T-cell (primary cell): ENCODE measurements around the gene ESYT1. TPM values are rescaled to one million over a fixed set of nuclear protein-coding genes. Genes with fewer than 3 reads are reported as not detected.

Experiments used
- ATAC-seq, 4 experiments: fragments of 200-7000 bp in 3 of 4; fragments of 150-1000 bp in 1 of 4; cut with Tn5 transposase; replicated peaks in 1 of 4; 1 replicate in 3 of 4; 2 replicates in 1 of 4; pipeline ENCODE4 v1.10.0; 2021; ENCODE audit warnings: moderate library complexity in 3 of 4, mild to moderate bottlenecking in 2 of 4, moderate number of reproducible peaks in 1 of 4
- CTCF ChIA-PET, 2 donors: fragments of 300-600 bp; sonication (Branson Sonifier 250); formaldehyde crosslinking; loops; one replicate each; lab custom pipeline; 2022; ENCODE audit warnings: antibody characterized with exemption in 2 of 2; lab: Charles Lee
- POLR2A ChIA-PET, 2 donors: fragments of 300-600 bp; sonication (Branson Sonifier 250); formaldehyde crosslinking; loops; one replicate each; lab custom pipeline; 2022; ENCODE audit warnings: antibody characterized with exemption in 2 of 2; lab: Charles Lee
- DNase-seq, 35 experiments: peaks; one replicate each; pipeline versions ENCODE4 v3.0.0 to v3.0.0-alpha.2; 2013 to 2023
- H3K27ac ChIP-seq: one replicate; pipeline ENCODE4 v1.5.1; 2013; ENCODE audit warnings: low read length
- H3K27me3 ChIP-seq, 2 experiments: replicated peaks in 1 of 2; 1 replicate in 1 of 2; 2 replicates in 1 of 2; pipeline versions ENCODE4 v1.6.1 to v1.7.0; 2013; ENCODE audit warnings: low read length in 1 of 2, mixed read lengths in 1 of 2; ENCODE audit not compliant: control insufficient read depth in 2 of 2, insufficient read depth in 2 of 2; ENCODE audit errors: extremely low read depth in 1 of 2
- H3K36me3 ChIP-seq, 2 donors: 1 replicate in 1 of 2; 2 replicates in 1 of 2; pipeline versions ENCODE4 v1.6.1 to v1.7.0; 2013; ENCODE audit warnings: low read length in 1 of 2; ENCODE audit not compliant: control insufficient read depth in 2 of 2, insufficient read depth in 1 of 2; ENCODE audit errors: extremely low read depth in 1 of 2
- H3K4me1 ChIP-seq, 2 experiments: 1 replicate in 1 of 2; 2 replicates in 1 of 2; pipeline versions ENCODE4 v1.6.1 to v1.7.0; 2013; ENCODE audit warnings: low read length in 2 of 2, mixed read lengths in 1 of 2; ENCODE audit not compliant: insufficient read depth in 2 of 2, control insufficient read depth in 1 of 2; ENCODE audit errors: extremely low read depth in 1 of 2
- H3K4me3 ChIP-seq, 2 donors: 1 replicate in 1 of 2; 2 replicates in 1 of 2; pipeline versions ENCODE4 v1.5.1 to v1.7.0; 2013; ENCODE audit warnings: mild to moderate bottlenecking in 2 of 2, low read length in 1 of 2, moderate library complexity in 1 of 2; ENCODE audit not compliant: control insufficient read depth in 1 of 2; ENCODE audit errors: extremely low read depth in 1 of 2
- H3K9me3 ChIP-seq: 2 replicates; pipeline ENCODE4 v1.7.0; 2013
- H3K27ac Mint-ChIP-seq, 2 donors: one replicate each; pipeline ENCODE4 v1.8.0; 2020 to 2021; ENCODE audit warnings: mild to moderate bottlenecking in 2 of 2, mixed read lengths in 2 of 2
- H3K27me3 Mint-ChIP-seq, 2 donors: one replicate each; pipeline ENCODE4 v1.8.0; 2021 to 2022; ENCODE audit warnings: mixed read lengths in 2 of 2
- H3K36me3 Mint-ChIP-seq: one replicate; pipeline ENCODE4 v1.8.0; 2021; ENCODE audit warnings: mixed read lengths
- H3K4me1 Mint-ChIP-seq, 3 donors: one replicate each; pipeline ENCODE4 v1.8.0; 2020 to 2022; ENCODE audit warnings: mixed read lengths in 3 of 3, mild to moderate bottlenecking in 1 of 3
- H3K4me3 Mint-ChIP-seq, 3 donors: one replicate each; pipeline ENCODE4 v1.8.0; 2020 to 2022; ENCODE audit warnings: mild to moderate bottlenecking in 3 of 3, mixed read lengths in 3 of 3, moderate library complexity in 3 of 3
- H3K9me3 Mint-ChIP-seq, 3 donors: one replicate each; pipeline ENCODE4 v1.8.0; 2020 to 2022; ENCODE audit warnings: mixed read lengths in 3 of 3
- WGBS: methylation state at CpG from one replicate; pipeline ENCODE4 v1.1.5; 2013; ENCODE audit warnings: missing lambda C conversion rate; ENCODE audit not compliant: insufficient coverage; 5-methylcytosine and 5-hydroxymethylcytosine counted together
- total RNA-seq, 35 experiments: library from RNA in 6 of 35; stranded (reverse) in 6 of 35; fragments of 120-200 nt in 1 of 35; gene quantifications; one replicate each; pipeline versions ENCODE4 v1.2.1 to v1.2.4 and lab custom pipeline; 2013 to 2026

The ESYT1 gene
- total RNA-seq, 5 donors from 2014 or later (not counting 1 experiment from before 2014, with no cell fraction given) = 181 to 298 (median 276) TPM

DNA sequence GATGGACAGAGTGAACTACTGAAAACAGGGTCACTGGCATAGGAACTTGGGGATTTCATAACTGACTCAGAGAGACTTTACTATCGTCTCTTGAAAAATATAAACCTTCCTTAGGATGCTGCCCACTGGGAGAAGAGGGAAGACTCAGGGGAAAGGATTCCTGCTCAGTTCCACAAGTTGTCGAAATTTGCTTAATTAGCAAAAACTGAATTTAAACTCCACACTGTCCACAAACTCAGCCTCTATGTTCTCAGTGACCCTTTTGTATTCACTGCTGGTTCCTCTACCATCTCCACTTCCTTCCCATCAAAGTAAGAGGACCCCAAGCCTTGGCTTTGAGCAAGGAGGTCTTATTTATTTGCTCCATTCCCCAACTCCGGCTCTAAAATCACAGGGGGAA is 17.1 kb downstream of the ESYT1 start:
- H3K4me3 Mint-ChIP-seq = no peak overlapping the region
- WGBS = no CpG with 5 or more reads among the region's 3 CpGs
- no peak for DNase-seq
- Histone ChIP-seq H3K36me3 (peaks cover 15 to 54% of the 10 kb centered on the region in 2 donors), H3K4me3 (no peak overlapping the region), H3K4me1 (peaks cover 8 to 22% of the 10 kb centered on the region in 2 experiments), H3K27ac (no peak overlapping the region), H3K9me3 (no peaks in the 10 kb centered on the region), H3K27me3 (no peaks in the 10 kb centered on the region)
- H3K27ac Mint-ChIP-seq = no peak overlapping the region
- H3K9me3 Mint-ChIP-seq = no peaks in the 10 kb centered on the region
- no peaks in the 10 kb centered on the region for H3K27me3 Mint-ChIP-seq
- peaks cover 34 to 41% (median 35%) of the 10 kb centered on the region in 3 donors for H3K4me1 Mint-ChIP-seq
- no peak for ATAC-seq
- ChIA-PET CTCF (no interaction called here), POLR2A (interaction anchor here (0.6 to 2.2 kb wide), 2 partner anchors 17 to 43 kb away, joined by 3 to 7 read pairs; partner anchors contain the start of gene ESYT1 (in 1 of the 2))
- peaks cover 39% of the 10 kb centered on the region for H3K36me3 Mint-ChIP-seq

DNA sequence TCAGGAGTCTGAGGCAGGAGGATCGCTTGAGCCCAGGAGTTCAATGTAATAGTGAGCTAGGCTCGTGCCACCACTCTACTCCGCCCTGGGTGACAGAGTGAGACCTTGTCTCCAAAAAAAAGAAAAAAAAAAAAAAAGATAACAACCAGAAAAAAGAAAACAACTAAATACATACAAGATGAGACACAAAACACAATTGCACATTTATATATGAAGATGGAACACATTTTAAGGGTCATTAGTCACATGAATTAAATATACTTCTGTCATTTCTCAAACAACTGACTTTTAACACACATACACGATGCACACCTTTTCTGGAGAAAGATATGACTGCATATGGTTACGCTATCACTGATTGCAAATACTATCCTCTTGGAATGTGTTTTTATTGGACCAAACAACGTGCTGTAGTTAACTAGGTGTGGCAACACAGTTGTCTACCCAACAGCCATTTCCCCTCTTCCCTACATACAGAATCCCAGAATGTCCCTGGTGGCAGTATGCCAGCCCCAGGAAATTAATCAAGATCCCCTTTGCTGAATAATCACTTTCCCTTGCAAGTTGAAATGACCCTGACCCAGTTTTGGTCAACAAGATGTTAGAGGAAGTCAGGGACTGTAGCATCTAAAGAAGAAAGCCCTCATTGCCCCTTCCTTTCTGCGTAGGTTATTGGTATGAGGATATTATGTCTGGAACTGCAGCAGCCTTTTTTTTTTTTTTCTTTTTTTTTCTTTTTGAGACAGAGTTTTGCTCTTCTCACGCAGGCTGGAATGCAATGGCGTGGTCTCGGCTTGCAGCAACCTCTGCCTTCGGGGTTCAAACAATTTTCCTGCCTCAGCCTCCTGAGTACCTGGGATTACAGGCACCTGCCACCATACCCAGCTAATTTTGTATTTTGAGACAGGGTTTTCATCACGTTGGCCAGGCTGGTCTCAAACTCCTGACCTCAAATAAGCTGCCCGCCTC is 18.7 kb downstream of the ESYT1 start:
- DNase-seq = no peak
- CTCF ChIA-PET = interaction anchor here in 1 of 2 donors (0.7 kb wide), 1 partner anchor 329 kb away, joined by 4 read pairs; the partner anchor contains the start of genes ORMDL2 and SARNP
- H3K27me3 Mint-ChIP-seq = no peaks in the 10 kb centered on the region
- 94% methylated on average over 6 of the region's 13 CpGs for WGBS
- no peak for ATAC-seq
- Histone ChIP-seq H3K4me1 (peaks cover 14 to 26% of the 10 kb centered on the region in 2 experiments), H3K9me3 (no peaks in the 10 kb centered on the region), H3K27me3 (no peaks in the 10 kb centered on the region), H3K36me3 (peaks cover 15 to 40% of the 10 kb centered on the region in 2 donors), H3K4me3 (no peak overlapping the region), H3K27ac (no peak overlapping the region)
- no peaks in the 10 kb centered on the region for H3K9me3 Mint-ChIP-seq
- H3K36me3 Mint-ChIP-seq = peaks cover 29% of the 10 kb centered on the region
- POLR2A ChIA-PET = interaction anchor here in 1 of 2 donors (0.6 kb wide), 1 partner anchor 19 kb away, joined by 3 read pairs; the partner anchor contains the start of gene ESYT1
- H3K4me3 Mint-ChIP-seq = no peak overlapping the region
- peaks cover 39 to 46% (median 40%) of the 10 kb centered on the region in 3 donors for H3K4me1 Mint-ChIP-seq
- peak overlapping the region; percentile 52 to 66 for H3K27ac Mint-ChIP-seq

GRCh38 chr12:56150563-56150962 is 22.5 kb downstream of the ESYT1 start:
- no peak for ATAC-seq
- H3K4me3 Mint-ChIP-seq = peak overlapping the region; percentile 34 to 85 (median 42)
- no CpG with 5 or more reads among the region's 3 CpGs for WGBS
- Histone ChIP-seq H3K4me3 (no peak overlapping the region), H3K27ac (no peak overlapping the region), H3K27me3 (no peaks in the 10 kb centered on the region), H3K36me3 (peaks cover 3 to 5% of the 10 kb centered on the region in 2 donors), H3K9me3 (no peaks in the 10 kb centered on the region), H3K4me1 (peaks cover 11 to 20% of the 10 kb centered on the region in 2 experiments)
- H3K36me3 Mint-ChIP-seq = peaks cover 4% of the 10 kb centered on the region
- ChIA-PET CTCF (interaction anchor here in 1 of 2 donors (0.6 to 1.9 kb wide), 4 partner anchors 8 to 33 kb away, joined by 3 to 12 read pairs (median 6); partner anchors contain the start of genes ESYT1 and ZC3H10), POLR2A (interaction anchor here in 1 of 2 donors (0.6 kb wide), 2 partner anchors 17 to 32 kb away, joined by 9 to 11 read pairs; partner anchors contain the start of gene ZC3H10)
- DNase-seq = peak in 1 of 35 experiments; percentile 36
- no peaks in the 10 kb centered on the region for H3K9me3 Mint-ChIP-seq
- peak overlapping the region; percentile 96 to 99 for H3K27ac Mint-ChIP-seq
- H3K4me1 Mint-ChIP-seq = peaks cover 30 to 42% (median 37%) of the 10 kb centered on the region in 3 donors
- no peaks in the 10 kb centered on the region for H3K27me3 Mint-ChIP-seq

- peaks cover 3 to 5% of the 10 kb centered on the region in 2 donors for H3K36me3 ChIP-seq
- H3K4me3 ChIP-seq = peak overlapping the region; percentile 58 to 80
- peaks cover 27 to 42% (median 39%) of the 10 kb centered on the region in 3 donors for H3K4me1 Mint-ChIP-seq
- DNase-seq = peak; percentile 41 to 76 (median 60)
- WGBS = under 1% methylated on average over 12 of the region's 12 CpGs
- peak overlapping the region; percentile 87 for H3K27ac ChIP-seq
- ChIA-PET CTCF (interaction anchor here (0.6 to 1.9 kb wide), 12 partner anchors 9 to 182 kb away, joined by 3 to 16 read pairs (median 4); partner anchors contain the start of genes ESYT1 (in 2 of the 2), PAN2 (in 1 of the 2), RNF41 (in 1 of the 2) and SMARCC2 (in 1 of the 2)), POLR2A (interaction anchor here (0.5 to 0.6 kb wide), 3 partner anchors 38 to 178 kb away, joined by 3 to 12 read pairs (median 4); no protein-coding TSS in a partner anchor)
- peaks cover 4% of the 10 kb centered on the region for H3K36me3 Mint-ChIP-seq
- H3K27me3 Mint-ChIP-seq = no peaks in the 10 kb centered on the region
- no peaks in the 10 kb centered on the region for H3K9me3 Mint-ChIP-seq
- peak; percentile 66 to 73 (median 72) for ATAC-seq
- no peaks in the 10 kb centered on the region for H3K9me3 ChIP-seq
- no peaks in the 10 kb centered on the region for H3K27me3 ChIP-seq
- H3K4me3 Mint-ChIP-seq = peak overlapping the region; percentile 85 to 93 (median 93)
- peaks cover 11 to 21% of the 10 kb centered on the region in 2 experiments for H3K4me1 ChIP-seq
- peak overlapping the region; percentile 96 to 99 for H3K27ac Mint-ChIP-seq
These were observed 23.6 kb downstream of the ESYT1 start for GRCh38 chr12:56151672-56152131.

DNA sequence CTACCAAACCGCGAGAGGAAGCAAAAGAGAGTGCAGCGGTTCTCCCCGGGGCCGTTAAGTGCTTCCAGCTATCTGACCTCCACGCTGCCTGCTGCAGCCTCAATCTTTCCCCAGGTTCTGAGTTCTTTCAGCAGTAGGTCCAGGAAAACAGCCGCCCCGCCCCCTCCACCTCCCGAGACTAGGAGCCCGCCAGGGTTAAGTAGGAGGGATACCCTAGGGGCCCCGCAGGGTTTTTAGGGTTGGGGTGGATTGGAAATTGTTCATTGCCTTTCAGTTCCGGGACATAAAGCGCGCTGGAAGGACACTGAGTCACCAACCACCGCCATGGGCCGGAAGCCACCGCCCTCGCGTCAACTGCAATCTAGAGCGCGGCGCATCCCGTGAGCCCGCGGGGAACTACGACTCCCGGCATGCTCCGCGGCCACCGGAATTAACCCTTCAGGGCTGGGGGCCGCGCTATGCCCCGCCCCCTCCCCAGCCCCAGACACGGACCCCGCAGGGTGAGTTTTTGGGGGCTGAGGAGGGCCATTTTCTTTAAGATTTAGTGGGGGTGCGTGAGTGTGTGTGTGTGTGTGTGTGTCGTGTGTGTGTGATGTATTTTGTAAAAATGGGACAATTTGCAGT is 24.2 kb downstream of the ESYT1 start, which contains the start of gene MYL6B:
Gene MYL6B, plus strand, starts transcription at position 456 of the 624 bp plus-strand sequence. CDS start 1,332 bp downstream, outside the sequence.
- Histone ChIP-seq H3K4me1 (peaks cover 11 to 26% of the 10 kb centered on the region in 2 experiments), H3K36me3 (peaks cover 3 to 5% of the 10 kb centered on the region in 2 donors), H3K4me3 (peak within 1 kb of the TSS; percentile 58 to 80), H3K27ac (peak within 1 kb of the TSS; percentile 87), H3K9me3 (no peaks in the 10 kb centered on the region), H3K27me3 (no peaks in the 10 kb centered on the region)
- peaks cover 4% of the 10 kb centered on the region for H3K36me3 Mint-ChIP-seq
- peak within 1 kb of the TSS; percentile 85 to 93 (median 93) for H3K4me3 Mint-ChIP-seq
- CTCF ChIA-PET = interaction anchor here (0.6 to 1.9 kb wide), 11 partner anchors 8 to 181 kb away, joined by 3 to 16 read pairs (median 4); partner anchors contain the start of genes ESYT1 (in 2 of the 2), PAN2 (in 1 of the 2), RNF41 (in 1 of the 2) and SMARCC2 (in 1 of the 2)
- no peaks in the 10 kb centered on the region for H3K27me3 Mint-ChIP-seq
- POLR2A ChIA-PET = interaction anchor here (0.6 kb wide), 2 partner anchors 42 to 179 kb away, joined by 3 to 4 read pairs; no protein-coding TSS in a partner anchor
- H3K27ac Mint-ChIP-seq = peak within 1 kb of the TSS; percentile 96 to 99
- under 1% methylated on average over 22 of the region's 37 CpGs for WGBS
- peaks cover 28 to 43% (median 42%) of the 10 kb centered on the region in 3 donors for H3K4me1 Mint-ChIP-seq
- H3K9me3 Mint-ChIP-seq = no peaks in the 10 kb centered on the region
- peak; percentile 93 to 94 (median 93) for ATAC-seq
- DNase-seq = peak; percentile 80 to 95 (median 89)
